A673 (cell line): ENCODE data around the gene AQR. TPM values are rescaled to one million over a fixed set of nuclear protein-coding genes. Genes with fewer than 3 reads are reported as not detected.

Source experiments
- BruUV-seq: library from RNA; stranded (reverse); fragments of 400-500 nt; replicated peaks from 2 replicates; lab custom pipeline; 2021; lab: Mats Ljungman, UMichigan
- CTCF ChIA-PET: fragments of 300-600 bp; sonication (Branson Sonifier 250); formaldehyde crosslinking; loops from one replicate; lab custom pipeline; 2022; ENCODE audit warnings: antibody characterized with exemption; lab: Charles Lee
- POLR2A ChIA-PET: fragments of 300-600 bp; sonication (Branson Sonifier 250); formaldehyde crosslinking; loops from one replicate; lab custom pipeline; 2022; ENCODE audit warnings: antibody characterized with exemption; ENCODE audit not compliant: low non-redundant PET; lab: Charles Lee
- DNase-seq: peaks from one replicate; pipeline ENCODE4 v3.0.0-alpha.2; 2015; ENCODE audit warnings: low spot score
- H3K27ac ChIP-seq: fragments of 200-600 bp; sonication (generic); 2 replicates; pipeline ENCODE4 v1.5.1; 2016; ENCODE audit warnings: mixed run types, low read depth, mild to moderate bottlenecking, mixed read lengths, antibody characterized with exemption, low read length; ENCODE audit not compliant: poor library complexity, severe bottlenecking
- H3K27me3 ChIP-seq: fragments of 200-600 bp; sonication (generic); replicated peaks from 2 replicates; pipeline ENCODE4 v1.6.1; 2017; ENCODE audit warnings: mixed run types, low read depth, mild to moderate bottlenecking, mixed read lengths, antibody characterized with exemption, low read length; ENCODE audit not compliant: insufficient read depth, poor library complexity
- H3K36me3 ChIP-seq: fragments of 200-600 bp; sonication (generic); 2 replicates; pipeline ENCODE4 v1.6.1; 2016; ENCODE audit warnings: mixed run types, mild to moderate bottlenecking, mixed read lengths, antibody characterized with exemption, low read length; ENCODE audit not compliant: insufficient read depth, poor library complexity, severe bottlenecking
- H3K4me1 ChIP-seq: fragments of 200-600 bp; sonication (generic); 2 replicates; pipeline ENCODE4 v1.6.1; 2017; ENCODE audit warnings: mixed run types, mild to moderate bottlenecking, mixed read lengths, antibody characterized with exemption, low read length; ENCODE audit not compliant: insufficient read depth, poor library complexity, severe bottlenecking
- H3K4me3 ChIP-seq: fragments of 200-600 bp; sonication (generic); 2 replicates; pipeline ENCODE4 v1.5.1; 2016; ENCODE audit warnings: low read depth, mixed run types, mild to moderate bottlenecking, mixed read lengths, low read length; ENCODE audit not compliant: poor library complexity, severe bottlenecking
- H3K9me3 ChIP-seq: fragments of 200-600 bp; sonication (generic); 2 replicates; pipeline ENCODE4 v1.6.1; 2016; ENCODE audit warnings: mixed run types, low read depth, mild to moderate bottlenecking, mixed read lengths, antibody characterized with exemption, low read length; ENCODE audit not compliant: poor library complexity, severe bottlenecking
- EZH2 ChIP-seq: fragments of 200-600 bp; sonication (generic); IDR thresholded peaks from 2 replicates; pipeline ENCODE4 v1.6.1; 2017; ENCODE audit warnings: borderline replicate concordance, low read depth, mild to moderate bottlenecking, mixed read lengths, antibody characterized with exemption, low read length; ENCODE audit not compliant: poor library complexity, severe bottlenecking
- intact Hi-C: fragments of 100-400 bp; cut with micrococcal nuclease; formaldehyde crosslinking; loops from one replicate; pipeline ENCODE4 v1.10.0; 2022; ENCODE audit not compliant: unreplicated experiment
- total RNA-seq: library from RNA; stranded (reverse); gene quantifications from 2 replicates; pipeline ENCODE4 v1.2.3, GENCODE V29; 2021
- TF ChIP-seq, protein P1 (sequence below): fragments of 300-800, 200-600 bp; sonication (generic); conservative IDR thresholded peaks from 2 replicates; pipeline ENCODE4 v1.5.1; 2017; ENCODE audit warnings: low read depth, mild to moderate bottlenecking, antibody characterized with exemption, low read length, moderate library complexity, mixed read lengths

Gene AQR
- total RNA-seq, 1 experiment from 2014 or later = 34.2 TPM

DNA sequence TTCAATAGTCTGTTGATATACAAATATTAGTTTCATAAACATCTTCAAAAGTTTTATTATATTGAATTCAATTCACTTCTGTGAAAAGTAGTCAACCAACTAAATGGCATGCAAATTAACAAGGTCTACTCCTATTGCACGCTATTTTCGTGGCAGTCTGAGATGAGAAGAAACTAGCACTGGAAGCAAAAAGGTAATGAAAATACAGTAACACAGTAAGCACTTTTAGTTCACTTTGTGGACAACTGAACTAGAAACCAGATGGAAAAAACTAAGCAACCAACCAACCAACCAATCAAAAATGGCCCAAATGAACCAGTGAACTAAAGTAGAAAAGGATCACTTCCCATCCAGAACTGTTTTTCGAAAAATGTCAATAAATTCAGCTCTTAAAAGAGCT lies 118.5 kb downstream of the AQR start:
- Histone ChIP-seq H3K4me1 (peaks cover 31% of the 10 kb centered on the region), H3K4me3 (no peak overlapping the region), H3K27ac (peak overlapping the region; percentile 18), H3K9me3 (no peaks in the 10 kb centered on the region), H3K36me3 (no peaks in the 10 kb centered on the region), H3K27me3 (no peaks in the 10 kb centered on the region)
- ChIA-PET POLR2A (no interaction called here), CTCF (no interaction called here)
- BruUV-seq = no TSS peak
- intact Hi-C loops = no loop called here
- TF ChIP-seq, protein P1, sequence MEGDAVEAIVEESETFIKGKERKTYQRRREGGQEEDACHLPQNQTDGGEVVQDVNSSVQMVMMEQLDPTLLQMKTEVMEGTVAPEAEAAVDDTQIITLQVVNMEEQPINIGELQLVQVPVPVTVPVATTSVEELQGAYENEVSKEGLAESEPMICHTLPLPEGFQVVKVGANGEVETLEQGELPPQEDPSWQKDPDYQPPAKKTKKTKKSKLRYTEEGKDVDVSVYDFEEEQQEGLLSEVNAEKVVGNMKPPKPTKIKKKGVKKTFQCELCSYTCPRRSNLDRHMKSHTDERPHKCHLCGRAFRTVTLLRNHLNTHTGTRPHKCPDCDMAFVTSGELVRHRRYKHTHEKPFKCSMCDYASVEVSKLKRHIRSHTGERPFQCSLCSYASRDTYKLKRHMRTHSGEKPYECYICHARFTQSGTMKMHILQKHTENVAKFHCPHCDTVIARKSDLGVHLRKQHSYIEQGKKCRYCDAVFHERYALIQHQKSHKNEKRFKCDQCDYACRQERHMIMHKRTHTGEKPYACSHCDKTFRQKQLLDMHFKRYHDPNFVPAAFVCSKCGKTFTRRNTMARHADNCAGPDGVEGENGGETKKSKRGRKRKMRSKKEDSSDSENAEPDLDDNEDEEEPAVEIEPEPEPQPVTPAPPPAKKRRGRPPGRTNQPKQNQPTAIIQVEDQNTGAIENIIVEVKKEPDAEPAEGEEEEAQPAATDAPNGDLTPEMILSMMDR = no peak
- no peak for TF ChIP-seq EZH2
- no peak for DNase-seq

DNA sequence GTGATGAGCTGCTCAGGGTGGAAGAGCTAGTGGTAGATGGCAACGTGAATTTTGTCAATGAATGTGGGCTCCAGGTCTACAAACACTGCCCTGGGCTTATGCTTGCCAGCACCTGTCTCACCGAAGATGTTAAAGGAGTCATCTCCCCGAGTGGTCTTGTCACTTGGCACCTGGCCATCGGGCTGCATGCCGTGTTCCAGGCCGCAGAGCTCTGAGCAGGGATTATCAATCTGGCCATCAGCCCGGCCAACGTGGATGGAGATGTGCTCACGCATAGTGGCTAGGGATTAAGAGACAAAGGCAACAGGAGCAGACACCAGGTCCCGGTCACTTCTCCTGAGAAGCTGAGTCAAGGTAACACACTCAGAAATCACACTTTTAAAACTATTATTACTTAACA lies 119.4 kb downstream of the AQR start:
- no peak for TF ChIP-seq EZH2
- TF ChIP-seq, protein P1 = no peak
- Histone ChIP-seq H3K4me1 (peaks cover 31% of the 10 kb centered on the region), H3K27ac (no peak overlapping the region), H3K4me3 (no peak overlapping the region), H3K27me3 (no peaks in the 10 kb centered on the region), H3K9me3 (no peaks in the 10 kb centered on the region), H3K36me3 (no peaks in the 10 kb centered on the region)
- ChIA-PET CTCF (no interaction called here), POLR2A (no interaction called here)
- no peak for DNase-seq
- intact Hi-C loops = no loop called here
- no TSS peak for BruUV-seq

DNA sequence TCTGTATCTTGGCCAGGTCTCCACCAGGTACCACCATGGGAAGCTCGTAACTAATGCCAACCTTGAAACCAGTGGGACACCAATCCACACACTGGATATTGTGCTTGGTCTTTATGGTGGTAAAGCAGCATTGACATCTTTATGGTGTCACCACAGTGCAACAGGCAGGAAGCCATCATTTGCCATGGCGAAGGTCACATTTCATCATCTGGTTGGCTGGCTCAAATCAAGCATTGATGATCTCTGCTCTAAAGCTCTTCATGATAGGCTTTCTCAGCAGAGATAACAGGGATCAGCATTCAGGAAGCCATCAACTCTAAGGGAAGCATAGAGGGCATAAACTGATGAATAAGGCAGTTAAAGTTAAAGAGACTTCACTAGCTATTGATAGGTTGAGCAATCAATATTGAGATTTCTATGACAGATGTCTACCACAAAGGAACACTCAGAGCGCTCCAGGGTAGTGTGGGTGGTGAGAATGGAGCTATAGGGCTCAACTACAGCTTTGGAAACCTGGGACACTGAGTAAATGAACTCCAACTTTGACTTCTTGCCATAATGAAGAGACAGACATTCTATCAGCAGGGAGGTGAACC lies 120.1 kb downstream of the AQR start:
- no TSS peak for BruUV-seq
- Histone ChIP-seq H3K36me3 (no peaks in the 10 kb centered on the region), H3K4me1 (peaks cover 31% of the 10 kb centered on the region), H3K27ac (no peak overlapping the region), H3K27me3 (no peaks in the 10 kb centered on the region), H3K9me3 (no peaks in the 10 kb centered on the region), H3K4me3 (no peak overlapping the region)
- TF ChIP-seq, protein P1 = no peak
- TF ChIP-seq EZH2 = no peak
- intact Hi-C loops = no loop called here
- ChIA-PET POLR2A (no interaction called here), CTCF (no interaction called here)
- DNase-seq = no peak
